Activated CD8-positive, alpha-beta memory T cell treated with anti-CD3 and anti-CD28 coated beads, Interleukin-2, amount 50 U/mL, for 24 hours (primary cell): ENCODE measurements around the gene MED13L.

ENCODE experiments used
- DNase-seq: peaks from one replicate; pipeline ENCODE4 v3.0.0-alpha.2; 2020; ENCODE audit errors: extremely low read depth

The MED13L gene

GRCh38 chr12:116092162-116092561, 185.3 kb downstream of the MED13L start:
- no peak for DNase-seq

- no peak for DNase-seq
Observed at GRCh38 chr12:116091579-116091978, 185.9 kb downstream of the MED13L start.

- no peak for DNase-seq
Observed at GRCh38 chr12:116090516-116090915, 187.0 kb downstream of the MED13L start.

GRCh38 chr12:116089080-116089479, 188.4 kb downstream of the MED13L start:
- DNase-seq: no peak

GRCh38 chr12:116087962-116088361, 189.5 kb downstream of the MED13L start:
- no peak for DNase-seq

- no peak for DNase-seq
Observed at GRCh38 chr12:116087399-116087798, 190.1 kb downstream of the MED13L start.

GRCh38 chr12:116080415-116080814, 197.1 kb downstream of the MED13L start:
- no peak for DNase-seq

- no peak for DNase-seq
Observed at GRCh38 chr12:116078396-116078795, 199.1 kb downstream of the MED13L start.

GRCh38 chr12:116077431-116077830, 200.1 kb downstream of the MED13L start:
- DNase-seq: no peak

- no peak for DNase-seq
Observed at GRCh38 chr12:116076399-116076798, 201.1 kb downstream of the MED13L start.

- no peak for DNase-seq
Observed at GRCh38 chr12:116074686-116075085, 202.8 kb downstream of the MED13L start.

- DNase-seq: no peak
Observed at GRCh38 chr12:116071555-116072230, 205.8 kb downstream of the MED13L start.

GRCh38 chr12:116070444-116070843, 207.0 kb downstream of the MED13L start:
- DNase-seq: no peak

GRCh38 chr12:116069943-116070342, 207.6 kb downstream of the MED13L start:
- DNase-seq: no peak

GRCh38 chr12:116068853-116069252, 208.6 kb downstream of the MED13L start:
- DNase-seq: no peak

- DNase-seq: no peak
Observed at GRCh38 chr12:116068371-116068770, 209.1 kb downstream of the MED13L start.

- no peak for DNase-seq
Observed at GRCh38 chr12:116067892-116068291, 209.6 kb downstream of the MED13L start.

GRCh38 chr12:116066381-116067230, 210.9 kb downstream of the MED13L start:
- DNase-seq: no peak

- DNase-seq: no peak
Observed at GRCh38 chr12:116065606-116066005, 211.9 kb downstream of the MED13L start.

- DNase-seq: no peak
Observed at GRCh38 chr12:116064493-116064892, 213.0 kb downstream of the MED13L start.

- no peak for DNase-seq
Observed at GRCh38 chr12:116062698-116063097, 214.8 kb downstream of the MED13L start.

- DNase-seq: no peak
Observed at GRCh38 chr12:116060764-116061163, 216.7 kb downstream of the MED13L start.

- DNase-seq: no peak
Observed at GRCh38 chr12:116059904-116060303, 217.6 kb downstream of the MED13L start.
